Uterus (tissue), 4 donors: ENCODE results near the gene NBPF1. TPM values are rescaled to one million over a fixed set of nuclear protein-coding genes. Genes with fewer than 3 reads are reported as not detected.
"Not testable (repeated sequence)": the region's sequence is repeated elsewhere in the genome, so short reads cannot be mapped to it uniquely, and the experiment has no call there.

Experiments used
- DNase-seq, 2 donors: peaks; one replicate each; pipeline ENCODE4 v3.0.0-alpha.2; 2019 to 2020
- H3K27ac ChIP-seq, 2 donors: fragments of 200-600 bp; sonication (generic); 1 replicate in 1 of 2; 2 replicates in 1 of 2; pipeline ENCODE4 v1.5.1; 2016 to 2018
- H3K27me3 ChIP-seq, 2 donors: fragments of 200-600 bp; sonication (generic); one replicate each; pipeline ENCODE4 v1.5.1; 2018 to 2019; ENCODE audit warnings: control low read depth in 1 of 2
- H3K36me3 ChIP-seq, 2 donors: fragments of 200-600 bp; sonication (generic); one replicate each; pipeline ENCODE4 v1.5.1; 2019; ENCODE audit warnings: control low read depth in 1 of 2
- H3K4me1 ChIP-seq, 2 donors: fragments of 200-600 bp; sonication (generic); one replicate each; pipeline ENCODE4 v1.5.1; 2018 to 2019; ENCODE audit warnings: control low read depth in 1 of 2
- H3K4me3 ChIP-seq, 2 donors: fragments of 200-600 bp; sonication (generic); 1 replicate in 1 of 2; 2 replicates in 1 of 2; pipeline ENCODE4 v1.5.1; 2018 to 2019; ENCODE audit warnings: mild to moderate bottlenecking in 1 of 2
- H3K9me3 ChIP-seq, 2 donors: fragments of 200-600 bp; sonication (generic); one replicate each; pipeline ENCODE4 v1.5.1; 2019; ENCODE audit warnings: control low read depth in 1 of 2
- CTCF ChIP-seq, 4 experiments: fragments of 200-600 bp in 2 of 4; fragments of 450-650 bp in 2 of 4; sonication (generic) in 2 of 4; IDR thresholded peaks; one replicate each; pipeline ENCODE4 v1.5.1; 2016 to 2019; ENCODE audit warnings: antibody characterized with exemption in 4 of 4, mild to moderate bottlenecking in 2 of 4, moderate library complexity in 1 of 4
- intact Hi-C: fragments of 100-400 bp; cut with DNase I; formaldehyde crosslinking; loops from one replicate; pipeline ENCODE4 v1.15.1; 2023; ENCODE audit warnings: low total_unique reads
- total RNA-seq, 4 donors: library from RNA; depleted of rRNA in 3 of 4; stranded (reverse); fragments of >200 nt in 3 of 4; gene quantifications; one replicate each; pipeline versions ENCODE4 v1.1.0 to v1.2.4, GENCODE V29; 2014 to 2023
- donor health status: DM: yes; HTN: yes; CAD: no.

Gene NBPF1
- total RNA-seq, 4 donors from 2014 or later = 29.4 to 178 (median 39.2) TPM

GRCh38 chr1:16639091-16640031 is 26.0 kb upstream of the NBPF1 start:
- intact Hi-C loops, H3K27me3 ChIP-seq, H3K4me3 ChIP-seq, H3K9me3 ChIP-seq, H3K27ac ChIP-seq, H3K36me3 ChIP-seq: not testable (repeated sequence)
- DNase-seq = peak; percentile 15 to 16
- peaks cover 0 to 16% of the 10 kb centered on the region in 2 donors for H3K4me1 ChIP-seq

- intact Hi-C loops, H3K4me3 ChIP-seq, H3K27me3 ChIP-seq, H3K9me3 ChIP-seq, H3K27ac ChIP-seq, H3K4me1 ChIP-seq, H3K36me3 ChIP-seq: not testable (repeated sequence)
- DNase-seq = peak; percentile 15 to 16
Observed at GRCh38 chr1:16637941-16638778, 24.8 kb upstream of the NBPF1 start.

- peak; percentile 12 to 14 for DNase-seq
- H3K4me1 ChIP-seq, H3K27me3 ChIP-seq, H3K27ac ChIP-seq, H3K9me3 ChIP-seq, H3K36me3 ChIP-seq, H3K4me3 ChIP-seq, intact Hi-C loops: not testable (repeated sequence)
- peak in 1 of 4 experiments; percentile 3 for TF ChIP-seq CTCF (IDR thresholded peaks at IDR 0.05)
Observed at GRCh38 chr1:16636551-16637195, 23.3 kb upstream of the NBPF1 start.

GRCh38 chr1:16635959-16636358 is 22.6 kb upstream of the NBPF1 start:
- H3K27ac ChIP-seq, H3K27me3 ChIP-seq, H3K36me3 ChIP-seq, intact Hi-C loops, H3K9me3 ChIP-seq, H3K4me3 ChIP-seq, H3K4me1 ChIP-seq: not testable (repeated sequence)
- peak; percentile 13 to 14 for DNase-seq

GRCh38 chr1:16633540-16634282 is 20.3 kb upstream of the NBPF1 start:
- H3K36me3 ChIP-seq, H3K27me3 ChIP-seq, H3K4me3 ChIP-seq, H3K4me1 ChIP-seq, H3K9me3 ChIP-seq, intact Hi-C loops, H3K27ac ChIP-seq: not testable (repeated sequence)
- DNase-seq = peak; percentile 12 to 15

- H3K9me3 ChIP-seq, H3K27me3 ChIP-seq, H3K4me3 ChIP-seq, intact Hi-C loops, H3K4me1 ChIP-seq, H3K27ac ChIP-seq, H3K36me3 ChIP-seq: not testable (repeated sequence)
- peak in 1 of 2 donors; percentile 12 for DNase-seq
Observed at GRCh38 chr1:16632044-16632850, 18.9 kb upstream of the NBPF1 start.
